ENCODE results near the gene BICD2. TPM values are rescaled to one million over a fixed set of nuclear protein-coding genes. Genes with fewer than 3 reads are reported as not detected.
"Not testable (repeated sequence)": the region's sequence is repeated elsewhere in the genome, so short reads cannot be mapped to it uniquely, and the experiment has no call there.

Gene BICD2
- total and polyA plus RNA-seq, 2 experiments from 2014 or later, result 25.6 to 45.0 TPM

- Histone ChIP-seq H3K9me3 (ENCODE audit: low read depth) (no peaks in the 10 kb centered on the region), H3K4me1 (ENCODE audit: insufficient read depth) (peaks cover 10% of the 10 kb centered on the region), H3K4me3 (no peak overlapping the region), H3F3A (ENCODE audit: insufficient read depth) (peaks cover 16% of the 10 kb centered on the region; the same call in 1 of the 2 replicates), H3K9ac (no peak overlapping the region), H3K27me3 (replicated peaks; ENCODE audit: insufficient read depth) (no peaks in the 10 kb centered on the region), H3K79me2 (ENCODE audit: insufficient read depth) (peaks cover 2% of the 10 kb centered on the region), H3K36me3 (ENCODE audit: low read depth) (no peaks in the 10 kb centered on the region), H3K4me2 (ENCODE audit: unreplicated experiment) (no peak overlapping the region), H2AFZ (no peak overlapping the region), H4K20me1 (ENCODE audit: insufficient read depth) (no peaks in the 10 kb centered on the region), H3K27ac (no peak overlapping the region), H3K9me2 (ENCODE audit: insufficient read depth) (no peaks in the 10 kb centered on the region)
- in situ Hi-C loops (cut with MboI), result no loop called here
- TF ChIP-seq EZH2phosphoT487 (IDR thresholded peaks at IDR 0.05; ENCODE audit: insufficient read depth, low read depth) (no peak), EZH2 (IDR thresholded peaks at IDR 0.05; ENCODE audit: insufficient read depth, poor library complexity, severe bottlenecking) (no peak)
- 87 to 95% methylated on average over 3 of the region's 3 CpGs for WGBS, 2 experiments (ENCODE audit: low coverage in 1 of 2, low lambda C conversion rate in 2 of 2, missing lambda C conversion rate in 2 of 2)
- DNase-seq, result no peak
Observed at GRCh38 chr9:92769286-92769685, 4.7 kb upstream of the BICD2 start.

GRCh38 chr9:92768816-92769215, 4.2 kb upstream of the BICD2 start:
- H3K9me3 ChIP-seq (ENCODE audit: low read depth); H4K20me1 ChIP-seq (ENCODE audit: insufficient read depth); H3K36me3 ChIP-seq (ENCODE audit: low read depth); H3K79me2 ChIP-seq (ENCODE audit: insufficient read depth); H3K9ac ChIP-seq; H3K4me2 ChIP-seq (ENCODE audit: unreplicated experiment); in situ Hi-C loops (cut with MboI); DNase-seq; H2AFZ ChIP-seq; H3K9me2 ChIP-seq (ENCODE audit: insufficient read depth); H3K4me3 ChIP-seq; H3K4me1 ChIP-seq (ENCODE audit: insufficient read depth); H3K27me3 ChIP-seq (replicated peaks; ENCODE audit: insufficient read depth); H3K27ac ChIP-seq: not testable (repeated sequence)
- WGBS, 2 experiments (ENCODE audit: low coverage in 1 of 2, low lambda C conversion rate in 2 of 2, missing lambda C conversion rate in 2 of 2), result 85 to 90% methylated on average over 9 to 10 of the region's 10 CpGs
- H3F3A ChIP-seq (ENCODE audit: insufficient read depth), result peaks cover 12% of the 10 kb centered on the region; the same call in 1 of the 2 replicates

GRCh38 chr9:92767066-92768054, 2.7 kb upstream of the BICD2 start:
- Histone ChIP-seq H3K4me2 (ENCODE audit: unreplicated experiment) (no peak overlapping the region), H3K9me2 (ENCODE audit: insufficient read depth) (no peaks in the 10 kb centered on the region), H4K20me1 (ENCODE audit: insufficient read depth) (no peaks in the 10 kb centered on the region), H3K36me3 (ENCODE audit: low read depth) (no peaks in the 10 kb centered on the region), H3K9ac (no peak overlapping the region), H3K79me2 (ENCODE audit: insufficient read depth) (peaks cover 21% of the 10 kb centered on the region), H2AFZ (no peak overlapping the region), H3K9me3 (ENCODE audit: low read depth) (no peaks in the 10 kb centered on the region), H3F3A (ENCODE audit: insufficient read depth) (0 out of 2 replicates have a peak, but pooled peaks cover 10% of the 10 kb centered on the region), H3K4me3 (no peak overlapping the region), H3K27ac (no peak overlapping the region), H3K27me3 (replicated peaks; ENCODE audit: insufficient read depth) (no peaks in the 10 kb centered on the region), H3K4me1 (ENCODE audit: insufficient read depth) (peaks cover 15% of the 10 kb centered on the region)
- DNase-seq, result peak; percentile 22
- in situ Hi-C loops (cut with MboI), result no loop called here
- no peak for TF ChIP-seq EZH2phosphoT487 (IDR thresholded peaks at IDR 0.05; ENCODE audit: insufficient read depth, low read depth)
- no peak for TF ChIP-seq EZH2 (IDR thresholded peaks at IDR 0.05; ENCODE audit: insufficient read depth, poor library complexity, severe bottlenecking)
- 43 to 47% methylated on average over 9 of the region's 9 CpGs for WGBS, 2 experiments (ENCODE audit: low coverage in 1 of 2, low lambda C conversion rate in 2 of 2, missing lambda C conversion rate in 2 of 2)

- H3K9me2 ChIP-seq (ENCODE audit: insufficient read depth), result no peaks in the 10 kb centered on the region
- H2AFZ ChIP-seq, result peak overlapping the region; percentile 88
- H3K4me2 ChIP-seq (ENCODE audit: unreplicated experiment), result peak overlapping the region; percentile 93
- no peaks in the 10 kb centered on the region for H3K36me3 ChIP-seq (ENCODE audit: low read depth)
- peak; percentile 97 for DNase-seq
- WGBS, 2 experiments (ENCODE audit: low coverage in 1 of 2, low lambda C conversion rate in 2 of 2, missing lambda C conversion rate in 2 of 2), result 1% methylated on average over 58 to 75 of the region's 75 CpGs
- in situ Hi-C loops (cut with MboI), result no loop called here
- H3K9me3 ChIP-seq (ENCODE audit: low read depth), result no peaks in the 10 kb centered on the region
- no peaks in the 10 kb centered on the region for H3K27me3 ChIP-seq (replicated peaks; ENCODE audit: insufficient read depth)
- no peaks in the 10 kb centered on the region for H4K20me1 ChIP-seq (ENCODE audit: insufficient read depth)
- no peak for TF ChIP-seq EZH2 (IDR thresholded peaks at IDR 0.05; ENCODE audit: insufficient read depth, poor library complexity, severe bottlenecking)
- TF ChIP-seq EZH2phosphoT487 (IDR thresholded peaks at IDR 0.05; ENCODE audit: insufficient read depth, low read depth), result no peak
- H3F3A ChIP-seq (ENCODE audit: insufficient read depth), result 0 out of 2 replicates have a peak, but pooled peaks cover 10% of the 10 kb centered on the region
- H3K9ac ChIP-seq, result peak overlapping the region; percentile 94
- H3K27ac ChIP-seq, result peak overlapping the region; percentile 98
- H3K79me2 ChIP-seq (ENCODE audit: insufficient read depth), result peaks cover 42% of the 10 kb centered on the region
- H3K4me3 ChIP-seq, result peak overlapping the region; percentile 90
- peaks cover 17% of the 10 kb centered on the region for H3K4me1 ChIP-seq (ENCODE audit: insufficient read depth)
Observed at GRCh38 chr9:92764988-92765936, 629 bp upstream of the BICD2 start.
